ENCODE data around the gene SCAANT1. TPM values are rescaled to one million over a fixed set of nuclear protein-coding genes. Genes with fewer than 3 reads are reported as not detected.

SCAANT1 gene
- total RNA-seq, 1 donor from 2014 or later, result not detected

DNA sequence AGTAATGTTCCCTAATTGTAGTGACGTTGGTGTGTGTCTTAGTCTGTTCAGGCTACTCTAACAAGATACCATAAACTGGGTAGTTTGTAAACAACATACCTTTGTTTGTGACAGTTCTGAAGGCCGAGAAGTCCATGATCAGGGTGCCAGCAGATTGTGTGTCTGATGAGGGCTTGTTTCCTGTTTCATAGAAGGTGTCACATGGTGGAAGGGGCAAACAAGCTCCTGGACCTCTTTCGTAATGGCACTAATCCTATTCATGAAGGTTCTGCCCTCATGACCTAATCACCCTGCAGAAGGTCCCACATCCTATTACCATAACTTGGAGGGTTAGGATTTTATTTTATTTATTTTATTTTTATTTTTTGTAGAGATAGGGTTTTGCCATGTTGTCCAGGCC is 37.4 kb downstream of the SCAANT1 start:
- Histone ChIP-seq H3K9me3 (no peaks in the 10 kb centered on the region), H3K36me3 (no peaks in the 10 kb centered on the region), H3K27me3 (ENCODE audit: low read depth) (no peaks in the 10 kb centered on the region), H3K4me3 (no peak overlapping the region), H3K4me1 (peaks cover 14% of the 10 kb centered on the region), H3K27ac (no peak overlapping the region)
- TF ChIP-seq, protein P1, sequence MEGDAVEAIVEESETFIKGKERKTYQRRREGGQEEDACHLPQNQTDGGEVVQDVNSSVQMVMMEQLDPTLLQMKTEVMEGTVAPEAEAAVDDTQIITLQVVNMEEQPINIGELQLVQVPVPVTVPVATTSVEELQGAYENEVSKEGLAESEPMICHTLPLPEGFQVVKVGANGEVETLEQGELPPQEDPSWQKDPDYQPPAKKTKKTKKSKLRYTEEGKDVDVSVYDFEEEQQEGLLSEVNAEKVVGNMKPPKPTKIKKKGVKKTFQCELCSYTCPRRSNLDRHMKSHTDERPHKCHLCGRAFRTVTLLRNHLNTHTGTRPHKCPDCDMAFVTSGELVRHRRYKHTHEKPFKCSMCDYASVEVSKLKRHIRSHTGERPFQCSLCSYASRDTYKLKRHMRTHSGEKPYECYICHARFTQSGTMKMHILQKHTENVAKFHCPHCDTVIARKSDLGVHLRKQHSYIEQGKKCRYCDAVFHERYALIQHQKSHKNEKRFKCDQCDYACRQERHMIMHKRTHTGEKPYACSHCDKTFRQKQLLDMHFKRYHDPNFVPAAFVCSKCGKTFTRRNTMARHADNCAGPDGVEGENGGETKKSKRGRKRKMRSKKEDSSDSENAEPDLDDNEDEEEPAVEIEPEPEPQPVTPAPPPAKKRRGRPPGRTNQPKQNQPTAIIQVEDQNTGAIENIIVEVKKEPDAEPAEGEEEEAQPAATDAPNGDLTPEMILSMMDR (IDR thresholded peaks at IDR 0.05), result no peak
- no peak for ATAC-seq
- DNase-seq, result no peak
- intact Hi-C loops (cut with DNase I), result no loop called here

DNA sequence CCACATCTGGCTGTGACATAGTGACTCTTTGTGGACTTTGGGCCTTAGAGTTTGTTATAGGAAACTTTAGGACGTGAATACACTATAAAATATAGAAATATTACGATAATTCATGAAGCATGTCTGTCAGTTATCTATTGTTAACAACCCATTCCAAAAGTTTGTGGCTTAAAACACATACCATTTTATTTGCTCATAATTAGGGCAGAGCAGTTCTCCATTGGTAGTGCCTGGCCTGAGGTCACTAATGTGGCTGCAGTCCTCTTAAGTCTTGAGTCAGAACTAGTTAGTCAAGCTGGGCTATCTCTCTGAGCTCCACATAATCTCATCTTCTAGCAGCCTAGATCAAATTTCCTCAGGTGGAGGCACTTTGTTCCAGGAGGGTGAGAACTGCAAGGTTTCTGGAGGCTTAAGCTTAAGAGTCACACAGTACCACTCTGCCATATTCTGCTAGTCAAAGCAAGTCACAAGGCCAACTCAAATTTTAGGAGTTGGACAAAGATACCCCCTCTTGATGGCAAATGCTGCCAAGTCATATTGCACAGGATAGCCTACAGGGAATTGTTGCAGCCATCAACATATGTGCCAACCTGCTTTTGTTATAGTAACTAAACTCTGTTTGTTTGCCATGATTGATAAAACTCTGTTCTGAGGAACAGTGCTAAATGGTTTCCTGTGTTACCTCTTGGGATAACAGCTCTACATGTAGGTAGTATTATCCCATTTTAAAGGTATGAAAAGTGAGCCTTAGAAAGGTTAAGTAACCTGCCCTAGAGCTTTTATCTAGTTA is 39.9 kb downstream of the SCAANT1 start:
- Histone ChIP-seq H3K4me1 (peaks cover 4% of the 10 kb centered on the region), H3K36me3 (no peaks in the 10 kb centered on the region), H3K27ac (no peak overlapping the region), H3K27me3 (ENCODE audit: low read depth) (no peaks in the 10 kb centered on the region), H3K4me3 (no peak overlapping the region), H3K9me3 (no peaks in the 10 kb centered on the region)
- DNase-seq (no peak), ATAC-seq (no peak)
- TF ChIP-seq, protein P1 (IDR thresholded peaks at IDR 0.05), result no peak
- intact Hi-C loops (cut with DNase I), result no loop called here

- peaks cover 4% of the 10 kb centered on the region for H3K4me1 ChIP-seq
- no peaks in the 10 kb centered on the region for H3K36me3 ChIP-seq
- ATAC-seq (no peak), DNase-seq (no peak)
- no peaks in the 10 kb centered on the region for H3K9me3 ChIP-seq
- H3K4me3 ChIP-seq, result no peak overlapping the region
- H3K27me3 ChIP-seq (ENCODE audit: low read depth), result no peaks in the 10 kb centered on the region
- TF ChIP-seq, protein P1 (IDR thresholded peaks at IDR 0.05), result no peak
- intact Hi-C loops (cut with DNase I), result no loop called here
- H3K27ac ChIP-seq, result no peak overlapping the region
Observed at GRCh38 chr3:63870615-63871005, 41.6 kb downstream of the SCAANT1 start.

- ATAC-seq (no peak), DNase-seq (no peak)
- intact Hi-C loops (cut with DNase I), result no loop called here
- Histone ChIP-seq H3K4me1 (peaks cover 8% of the 10 kb centered on the region), H3K9me3 (no peaks in the 10 kb centered on the region), H3K27ac (no peak overlapping the region), H3K27me3 (ENCODE audit: low read depth) (no peaks in the 10 kb centered on the region), H3K4me3 (no peak overlapping the region), H3K36me3 (no peaks in the 10 kb centered on the region)
- TF ChIP-seq, protein P1 (IDR thresholded peaks at IDR 0.05), result no peak
Observed at GRCh38 chr3:63869940-63870614, 42.1 kb downstream of the SCAANT1 start.

GRCh38 chr3:63867225-63867624 is 45.0 kb downstream of the SCAANT1 start:
- H3K4me1 ChIP-seq, result peaks cover 18% of the 10 kb centered on the region
- H3K27ac ChIP-seq, result no peak overlapping the region
- intact Hi-C loops (cut with DNase I), result no loop called here

More at GRCh38 chr3:63867225-63867624, 45.0 kb downstream of the SCAANT1 start:
- ATAC-seq, result no peak
- no peaks in the 10 kb centered on the region for H3K36me3 ChIP-seq
- H3K9me3 ChIP-seq, result no peaks in the 10 kb centered on the region
- H3K4me3 ChIP-seq, result no peak overlapping the region
- DNase-seq, result no peak
- no peaks in the 10 kb centered on the region for H3K27me3 ChIP-seq (ENCODE audit: low read depth)
- TF ChIP-seq, protein P1 (IDR thresholded peaks at IDR 0.05), result no peak

Measured in lower lobe of right lung (tissue), 2 donors.